Stimulated activated CD4-positive, alpha-beta T cell treated with anti-CD3 and anti-CD28 coated beads, Interleukin-15, amount 100 ng/mL, for 24 hours (primary cell): ENCODE data around the gene PTPRD.

Source experiments
- DNase-seq: peaks from one replicate; pipeline ENCODE4 v3.0.0-alpha.2; 2020

The PTPRD gene

DNA sequence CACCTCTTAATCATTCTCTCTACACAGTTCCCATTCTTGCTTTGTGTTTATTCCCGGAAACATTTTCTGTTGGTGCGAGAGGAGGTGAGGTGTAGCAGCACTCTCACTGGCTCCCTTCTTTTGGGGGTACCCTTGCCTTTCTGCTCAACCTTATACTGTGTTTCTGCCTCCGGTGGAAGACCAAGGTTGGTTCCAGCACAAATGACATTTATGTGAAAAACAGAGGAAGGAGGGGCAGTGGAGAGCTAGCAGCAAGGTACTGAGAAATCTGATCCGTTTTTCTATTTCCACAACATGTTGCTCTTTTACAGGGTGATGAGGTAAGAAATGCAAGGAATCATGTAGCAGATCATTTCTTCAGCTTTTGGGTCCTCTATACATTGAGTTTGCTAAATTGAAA, 2165.2 kb downstream of the PTPRD start:
- no peak for DNase-seq

DNA sequence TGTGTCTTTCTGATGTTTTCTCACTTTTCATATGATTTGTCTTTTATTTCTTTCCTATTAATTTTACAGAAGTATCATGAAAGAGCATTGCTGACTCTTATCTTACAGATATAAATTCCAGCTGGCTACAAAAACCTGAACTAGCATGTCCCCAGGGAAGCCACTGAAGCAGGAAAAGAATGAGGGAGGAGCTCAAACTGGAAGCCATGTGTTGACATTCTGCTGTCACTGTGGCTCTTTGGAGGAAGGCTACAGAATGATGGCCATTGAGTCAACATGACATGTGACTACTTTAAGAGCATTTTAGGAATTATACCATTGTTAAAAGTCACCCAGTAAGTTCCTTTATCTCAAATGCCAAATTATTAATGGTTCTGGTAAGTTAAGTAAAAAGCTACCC, 2174.9 kb downstream of the PTPRD start:
- DNase-seq: no peak

GRCh38 chr9:8437259-8437658, 2175.5 kb downstream of the PTPRD start:
- no peak for DNase-seq

GRCh38 chr9:8436786-8437185, 2176.0 kb downstream of the PTPRD start:
- no peak for DNase-seq

GRCh38 chr9:8434621-8435020, 2178.2 kb downstream of the PTPRD start:
- DNase-seq: no peak

DNA sequence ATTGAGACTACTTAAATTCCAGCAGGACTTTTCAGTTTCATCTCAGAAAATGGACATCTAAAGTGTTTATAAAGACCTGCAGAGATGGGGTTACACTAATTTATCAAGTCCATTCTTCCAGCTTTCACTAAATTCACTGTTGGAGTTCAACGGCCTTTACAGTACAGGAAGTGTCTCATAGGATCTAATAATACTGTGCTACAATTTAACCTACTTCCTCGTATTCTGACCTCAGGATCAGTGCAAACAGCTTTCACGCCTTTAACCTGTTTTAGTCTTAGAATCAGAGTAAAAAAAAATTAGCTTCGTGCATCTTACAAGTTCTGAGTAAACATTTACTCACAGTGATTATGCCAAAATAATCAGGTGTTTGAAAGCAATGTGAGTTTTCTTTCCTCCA, 2180.6 kb downstream of the PTPRD start:
- DNase-seq: no peak

- DNase-seq: no peak
Observed at GRCh38 chr9:8431505-8431904, 2181.3 kb downstream of the PTPRD start.

- no peak for DNase-seq
Observed at GRCh38 chr9:8430945-8431344, 2181.9 kb downstream of the PTPRD start.

DNA sequence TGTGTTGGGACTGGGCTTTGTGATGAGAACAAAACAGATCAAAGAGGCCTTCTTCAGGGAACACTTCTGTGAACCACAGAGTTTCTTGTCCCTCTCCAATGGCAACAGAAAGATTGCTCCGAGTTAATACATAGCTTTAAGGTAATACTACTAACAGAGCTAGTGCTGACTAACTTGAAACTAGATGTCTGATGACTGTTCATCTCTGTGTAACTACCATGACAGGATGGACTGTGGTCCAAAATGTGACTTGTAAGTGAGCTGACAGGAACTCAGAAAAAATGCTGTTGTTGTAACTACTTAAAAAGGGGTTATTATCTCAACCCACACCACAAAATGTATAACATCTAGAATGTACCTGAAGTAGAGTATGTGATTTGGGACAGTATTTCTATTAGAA, 2183.0 kb downstream of the PTPRD start:
- DNase-seq: no peak

DNA sequence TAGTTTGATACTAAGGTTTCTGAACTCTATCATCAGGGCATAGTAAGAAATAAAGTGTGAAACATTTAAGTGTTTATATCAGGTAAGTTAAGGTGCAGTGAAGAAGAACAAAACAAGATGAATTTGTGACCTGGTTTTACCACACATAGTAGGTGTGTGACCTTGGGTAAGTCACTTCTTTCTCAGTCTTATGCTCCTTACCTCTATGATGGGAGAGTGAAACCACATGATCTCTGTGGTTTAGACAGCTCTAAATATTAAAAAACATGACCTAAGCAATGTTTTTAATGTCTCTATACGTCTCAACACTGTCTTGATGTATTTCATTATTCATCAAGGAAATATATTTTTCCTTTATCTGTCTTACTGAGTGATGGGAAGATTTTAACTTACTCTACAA, 2183.6 kb downstream of the PTPRD start:
- DNase-seq: no peak

- DNase-seq: no peak
Observed at GRCh38 chr9:8428389-8428788, 2184.4 kb downstream of the PTPRD start.

DNA sequence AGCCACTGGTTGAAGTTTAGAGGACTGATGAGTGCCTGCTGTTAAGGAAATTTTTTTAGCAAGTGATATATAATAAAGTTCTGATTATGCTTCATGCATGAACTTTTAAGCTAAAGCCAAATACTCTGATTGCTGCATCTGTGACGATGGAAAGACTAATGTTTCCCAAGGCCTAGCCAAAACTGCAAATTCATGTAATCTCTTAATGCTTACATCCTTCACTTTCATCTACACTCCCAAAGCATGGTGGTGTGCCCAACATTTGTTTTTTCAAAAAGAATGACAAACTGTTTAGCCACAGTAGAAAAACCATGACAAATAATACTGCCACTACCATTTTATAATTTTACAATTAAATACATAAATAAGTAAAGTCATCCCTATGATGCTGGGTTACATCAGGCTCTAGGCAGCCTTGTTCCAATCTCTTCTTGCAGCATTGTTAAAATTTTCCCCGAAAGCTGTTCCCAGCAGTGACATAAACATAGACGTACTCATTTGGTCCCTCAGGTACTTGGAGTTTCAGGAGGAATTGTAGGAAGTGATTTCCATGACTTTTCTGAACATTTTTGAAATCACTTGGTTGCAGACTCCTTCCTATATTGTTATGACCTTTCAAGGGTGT, 2187.9 kb downstream of the PTPRD start:
- DNase-seq: no peak

DNA sequence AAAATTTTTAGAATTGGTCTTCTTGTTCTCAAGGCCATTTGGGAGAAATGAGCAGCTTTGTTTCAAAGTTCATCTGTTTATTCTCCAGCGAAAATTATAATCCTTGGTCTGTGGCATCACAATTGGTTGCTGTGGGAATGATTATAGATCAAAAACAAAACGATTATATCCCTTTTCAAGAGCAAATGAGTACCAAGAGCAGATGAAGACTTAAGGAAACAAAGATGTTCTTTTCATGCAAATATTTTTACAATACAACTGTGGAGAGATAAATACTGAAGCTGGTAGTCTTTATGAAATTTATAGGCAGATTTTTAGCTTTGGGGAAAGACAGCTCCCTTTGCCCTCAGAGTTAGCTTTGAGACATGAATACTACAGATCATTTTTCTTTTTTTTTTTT, 2192.4 kb downstream of the PTPRD start:
- no peak for DNase-seq

DNA sequence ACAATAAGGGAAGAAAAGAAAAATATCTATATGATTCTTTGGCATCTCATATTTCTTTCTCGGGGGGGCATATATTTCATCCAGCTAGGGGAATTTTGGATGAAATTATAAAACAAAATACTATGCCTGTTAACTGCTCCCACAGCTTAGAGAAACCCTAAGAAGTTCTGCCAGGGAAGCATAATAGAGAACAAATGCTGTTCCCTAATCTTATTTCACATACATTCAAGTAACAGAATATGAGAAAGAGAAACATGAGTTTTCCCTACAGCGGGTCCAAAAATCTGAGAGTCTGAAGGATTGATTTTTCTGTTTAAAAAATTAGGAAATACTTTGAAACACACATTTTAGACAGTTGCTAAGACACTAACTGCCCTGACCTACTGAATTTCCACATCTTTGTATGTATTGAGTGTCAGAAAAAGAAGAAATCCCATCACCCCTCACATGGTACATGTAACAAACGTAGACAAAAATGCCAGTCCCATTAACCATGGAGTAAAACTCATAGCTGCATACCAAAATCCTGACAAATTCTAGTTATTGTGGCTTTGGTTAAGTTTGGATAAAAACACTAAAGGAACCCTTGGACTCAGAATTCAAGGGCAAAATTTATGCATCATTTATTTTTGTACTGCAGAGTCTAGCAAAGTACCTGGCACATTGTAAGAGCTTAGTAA, 2193.1 kb downstream of the PTPRD start:
- no peak for DNase-seq

- no peak for DNase-seq
Observed at GRCh38 chr9:8417341-8417740, 2195.5 kb downstream of the PTPRD start.

GRCh38 chr9:8412327-8412726, 2200.5 kb downstream of the PTPRD start:
- no peak for DNase-seq

- DNase-seq: no peak
Observed at GRCh38 chr9:8408575-8409190, 2204.1 kb downstream of the PTPRD start.

GRCh38 chr9:8401961-8402705, 2210.7 kb downstream of the PTPRD start:
- no peak for DNase-seq

DNA sequence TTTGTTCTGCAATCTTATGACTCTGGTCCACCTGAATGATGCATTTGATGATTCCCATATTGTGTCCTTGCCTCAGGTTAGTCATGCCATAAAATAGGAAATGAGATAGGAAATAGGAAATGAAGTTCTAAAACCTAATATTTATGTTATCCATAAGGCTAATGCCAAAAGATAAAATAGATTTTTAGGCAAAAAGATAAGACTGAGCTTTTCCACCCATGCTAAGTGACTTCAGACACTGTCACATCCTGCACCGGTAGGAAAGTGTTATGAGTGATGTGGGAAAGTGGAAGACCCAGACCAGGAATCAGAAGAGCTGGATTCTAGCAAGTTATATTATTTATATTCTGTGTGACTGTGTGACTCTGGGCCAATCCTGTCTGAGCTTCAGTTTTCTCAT, 2212.4 kb downstream of the PTPRD start:
- no peak for DNase-seq

DNA sequence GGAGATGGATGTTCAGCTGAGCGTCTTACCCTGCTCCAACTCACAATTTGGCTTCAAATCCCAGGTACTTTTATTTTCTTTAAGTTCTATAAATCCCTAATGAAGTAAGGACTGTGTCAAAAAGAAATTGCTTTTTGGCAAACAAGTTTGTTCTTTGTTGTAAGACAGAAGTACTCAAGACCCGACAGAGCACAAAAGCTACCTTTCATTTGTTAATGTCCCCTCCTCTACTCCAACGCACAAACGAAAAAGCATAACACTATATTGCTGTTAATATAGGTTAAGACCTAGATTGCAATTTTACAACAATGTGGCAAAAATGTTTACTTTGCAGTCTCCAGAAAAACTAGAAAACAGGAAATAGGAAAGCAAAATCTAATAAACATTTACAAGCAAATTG, 2217.8 kb downstream of the PTPRD start:
- no peak for DNase-seq

- DNase-seq: no peak
Observed at GRCh38 chr9:8394341-8394740, 2218.5 kb downstream of the PTPRD start.

DNA sequence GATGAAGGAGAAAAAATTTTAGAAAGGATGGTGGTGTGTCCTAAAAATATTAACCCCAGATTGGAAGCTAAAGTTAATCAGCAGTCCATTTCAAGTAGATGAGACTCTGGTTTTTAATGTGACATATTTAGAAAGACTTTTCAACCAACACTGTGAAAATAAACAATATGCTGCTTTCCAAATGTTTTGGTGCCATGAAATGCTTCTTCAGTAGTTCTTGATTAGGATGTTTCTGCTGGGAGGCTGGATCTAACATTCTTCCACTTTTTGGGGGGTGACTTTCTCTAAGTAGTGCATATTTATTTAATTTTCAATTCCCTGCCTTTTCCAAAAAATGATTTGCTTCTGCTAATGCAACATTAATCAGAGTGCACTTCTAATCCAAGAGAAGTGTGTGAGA, 2219.9 kb downstream of the PTPRD start:
- no peak for DNase-seq

DNA sequence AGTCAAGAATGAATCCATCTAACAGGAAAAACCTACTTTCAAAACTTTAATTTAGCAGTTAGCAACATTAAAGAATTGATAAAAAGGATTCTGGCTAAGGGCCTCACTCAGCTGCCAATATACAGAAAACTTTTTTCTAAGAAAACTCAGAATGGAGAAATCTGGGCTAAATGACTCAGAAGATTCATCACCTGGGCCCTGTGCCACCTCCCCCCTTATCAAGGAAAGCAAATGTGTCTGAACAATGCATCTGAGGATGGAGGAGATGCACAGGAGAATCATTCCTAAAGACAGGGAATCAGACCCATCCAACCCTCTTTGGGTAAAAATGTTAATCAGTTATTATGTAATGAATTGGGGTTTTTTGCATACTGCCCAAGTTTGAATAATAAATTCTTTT, 2221.2 kb downstream of the PTPRD start:
- DNase-seq: no peak

DNA sequence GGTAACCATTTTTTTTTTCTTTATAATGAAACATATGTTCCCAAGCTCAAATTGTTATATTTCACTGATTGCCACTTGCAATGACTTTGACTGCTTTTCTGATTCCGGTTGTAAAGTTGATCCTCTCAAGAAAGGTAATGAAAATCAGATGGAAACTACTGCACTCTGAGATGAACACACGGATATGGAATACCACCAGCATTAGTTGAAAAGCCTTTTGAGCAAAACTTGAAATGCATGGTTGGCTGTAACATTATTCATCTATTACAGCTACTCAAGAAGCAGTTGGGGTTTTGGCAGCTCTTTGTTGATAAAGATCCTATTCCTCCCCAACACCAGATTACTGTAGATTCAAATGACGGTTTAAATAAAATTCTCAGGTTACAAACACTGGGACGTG, 2221.7 kb downstream of the PTPRD start:
- DNase-seq: no peak
